HG03342 (cell line): ENCODE measurements around the gene INAFM1.
"Not testable (repeated sequence)": the region's sequence is repeated elsewhere in the genome, so short reads cannot be mapped to it uniquely, and the experiment has no call there.

Experiments
- ATAC-seq: cut with Tn5 transposase; IDR thresholded peaks from one replicate; pipeline ENCODE4 v1.9.1; 2021; ENCODE audit warnings: mild to moderate bottlenecking, moderate library complexity; ENCODE audit not compliant: unreplicated experiment

The INAFM1 gene

DNA sequence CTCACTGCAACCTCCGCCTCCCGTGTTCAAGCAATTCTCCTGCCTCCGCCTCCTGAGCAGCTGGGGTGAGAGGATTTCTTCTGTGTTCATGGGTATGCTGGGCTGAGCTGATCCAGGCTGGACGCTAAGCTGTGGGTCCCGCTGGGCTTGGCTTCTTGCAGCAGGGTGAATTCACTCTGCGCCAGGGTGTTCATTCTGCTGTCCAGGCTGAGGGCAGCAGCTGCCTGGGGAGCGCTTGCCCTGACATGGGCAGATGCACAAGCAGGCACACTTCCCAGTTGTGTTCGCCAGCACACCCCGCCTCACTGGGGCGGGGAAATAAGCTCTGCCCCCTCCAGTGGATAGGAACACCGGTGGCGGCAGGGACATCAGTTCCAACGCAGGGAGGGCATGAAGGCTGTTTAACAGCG is 7.3 kb upstream of the INAFM1 start:
- ATAC-seq = no peak

DNA sequence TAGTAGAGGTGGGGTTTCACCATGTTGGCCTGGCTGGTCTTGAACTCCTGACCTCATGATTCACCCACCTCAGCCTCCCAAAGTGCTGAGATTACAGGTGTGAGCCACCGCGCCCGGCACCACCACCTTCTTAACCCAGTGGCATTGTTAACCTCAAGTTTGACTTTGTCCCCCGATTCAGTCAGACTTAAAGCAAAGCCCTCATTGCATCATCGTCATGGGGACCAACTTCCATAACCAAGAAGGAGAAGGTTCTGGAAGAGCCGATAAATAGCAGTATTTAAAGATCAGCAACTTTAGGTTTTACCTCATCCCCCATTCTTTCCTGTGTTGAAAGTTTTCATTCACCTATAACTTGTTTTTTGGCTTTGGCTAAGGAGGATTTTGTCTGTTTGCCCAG is 6.7 kb upstream of the INAFM1 start:
- ATAC-seq = no peak

DNA sequence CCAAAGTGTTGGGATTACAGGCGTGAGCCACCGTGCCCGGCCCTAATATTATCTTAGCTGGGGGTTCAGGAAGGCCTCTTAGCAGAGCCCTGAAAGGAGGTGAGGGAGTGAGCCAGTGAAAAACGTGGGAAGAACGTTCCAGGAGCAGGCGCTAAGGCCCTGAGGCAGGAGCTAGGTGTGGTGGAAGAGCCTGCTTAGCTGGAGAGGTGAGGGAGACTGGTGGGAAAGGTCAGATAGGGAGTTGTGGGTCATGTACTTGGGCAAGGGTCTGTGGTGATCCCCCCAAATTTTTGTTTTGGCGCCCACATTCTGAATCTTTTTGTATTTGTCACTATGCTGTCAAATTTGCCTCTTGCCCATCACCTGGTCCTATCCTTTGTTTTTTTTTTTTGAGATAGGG is 5.1 kb upstream of the INAFM1 start:
- ATAC-seq = no peak

DNA sequence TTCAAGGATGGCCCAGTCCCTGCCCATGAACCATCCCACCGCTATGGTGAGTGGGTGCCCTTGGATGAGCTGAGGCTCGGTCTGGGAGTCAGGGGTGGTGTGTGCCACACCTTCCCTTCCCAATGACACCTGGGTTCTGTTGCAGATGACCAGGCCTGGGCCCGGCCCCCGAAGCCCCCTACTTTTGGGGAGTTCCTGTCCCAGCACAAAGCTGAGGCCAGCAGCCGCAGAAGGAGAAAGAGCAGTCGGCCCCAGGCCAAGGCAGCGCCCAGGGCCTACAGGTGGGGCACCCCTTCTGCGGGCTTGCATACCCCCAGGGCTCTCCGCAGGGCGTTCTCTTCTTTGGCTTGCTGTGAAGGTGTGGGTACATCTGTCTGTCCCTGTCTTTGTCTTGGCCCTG is 4.3 kb upstream of the INAFM1 start:
- no peak for ATAC-seq

DNA sequence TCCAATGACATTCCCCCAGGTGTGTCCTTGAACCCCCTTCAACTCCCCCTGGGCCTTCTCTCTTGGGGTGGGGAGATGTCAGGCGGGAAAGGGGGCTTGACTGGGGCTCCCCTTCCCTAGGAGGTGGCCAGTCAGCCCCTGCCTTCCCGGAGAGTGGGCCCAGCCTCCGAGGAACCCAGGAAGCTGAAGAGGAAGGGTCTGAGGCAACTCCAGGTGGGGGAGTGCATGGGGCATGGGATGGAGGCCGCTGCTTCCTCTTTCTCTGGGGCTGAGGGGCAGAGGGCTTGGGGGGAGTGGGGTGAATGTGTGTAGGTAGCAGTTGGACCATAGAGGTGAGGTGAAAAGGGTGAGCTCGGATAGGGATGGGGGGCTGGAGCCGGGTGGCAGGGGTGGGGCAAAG is 2.7 kb upstream of the INAFM1 start:
- no peak for ATAC-seq

DNA sequence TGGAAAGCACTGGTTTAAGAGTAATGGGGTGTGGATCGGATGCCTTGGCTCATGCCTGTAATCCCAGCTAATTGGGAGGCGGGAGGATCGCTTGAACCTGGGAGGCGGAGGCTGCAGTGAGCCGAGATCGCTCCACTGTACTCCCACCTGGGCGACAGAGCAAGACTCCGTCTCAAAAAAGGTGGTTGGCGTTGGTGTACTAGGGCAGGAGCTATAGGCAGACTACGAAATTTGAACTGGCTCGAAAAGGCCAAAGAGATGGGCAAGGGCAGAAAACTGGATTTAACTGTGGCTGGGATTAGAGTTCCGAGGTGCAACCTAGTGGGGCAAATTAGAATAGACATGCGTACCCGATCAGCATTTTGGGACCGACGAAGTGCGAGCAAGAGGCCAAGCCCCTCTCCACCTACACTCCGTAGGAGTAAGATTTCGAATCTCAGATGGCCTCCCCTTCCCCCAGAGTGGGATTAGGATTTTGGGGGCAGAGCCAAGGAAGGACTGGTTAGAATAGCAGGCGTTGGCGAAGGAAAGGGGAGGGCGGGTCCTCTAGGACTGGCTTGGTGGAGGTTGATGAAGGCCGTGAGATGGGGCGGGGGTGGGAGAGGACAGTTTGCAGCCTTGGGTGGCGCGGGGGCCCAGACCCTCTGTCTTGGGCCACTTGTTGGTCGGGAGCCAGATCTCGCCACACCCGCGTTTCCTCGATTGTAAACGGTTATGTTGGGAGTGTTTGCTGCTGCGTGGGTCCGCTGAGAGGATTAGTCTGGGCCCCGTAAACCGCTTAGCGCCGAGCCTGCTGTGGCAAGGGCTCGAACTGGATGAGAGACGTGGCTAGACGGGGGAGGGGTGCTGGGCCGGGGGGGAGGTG is 2.0 kb upstream of the INAFM1 start:
- ATAC-seq = no peak

DNA sequence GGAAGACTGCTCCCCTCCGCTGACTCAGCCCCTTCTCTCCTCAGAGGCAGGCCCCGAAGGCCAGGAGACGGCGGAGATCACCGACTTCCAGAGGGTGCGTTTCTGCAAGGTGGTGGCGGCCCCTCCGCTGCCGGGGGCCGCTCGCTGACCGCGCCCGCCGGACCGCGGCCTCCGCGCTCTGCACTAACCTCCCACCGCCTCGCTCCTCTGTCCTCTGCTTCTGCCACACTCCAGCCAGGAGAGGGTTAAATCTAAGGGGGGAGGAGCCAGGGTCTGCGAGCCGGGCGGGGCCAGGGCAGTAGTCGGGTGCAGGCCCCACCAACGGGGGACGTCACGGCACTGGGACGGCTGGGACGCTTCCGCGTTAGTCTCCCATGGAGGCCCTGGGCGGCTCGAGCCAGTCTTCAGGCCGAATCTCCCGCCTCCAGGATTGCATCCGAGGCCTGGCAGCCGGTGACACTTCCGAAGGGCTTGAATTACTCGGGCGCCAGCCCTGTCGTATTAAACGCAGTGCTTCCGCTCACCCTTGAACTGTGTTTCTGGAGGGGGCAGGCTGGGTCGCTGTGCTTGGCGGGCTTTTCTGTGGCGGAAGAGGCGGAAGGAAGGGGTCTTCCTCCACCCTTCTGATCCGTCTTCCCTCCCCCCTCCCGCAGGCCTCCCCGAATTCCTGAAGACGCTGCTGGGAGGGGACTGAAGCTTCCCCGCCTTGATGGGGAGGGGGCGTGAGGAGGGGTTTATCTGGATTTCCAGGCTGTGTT is 1.2 kb upstream of the INAFM1 start:
- ATAC-seq = peak; percentile 61

DNA sequence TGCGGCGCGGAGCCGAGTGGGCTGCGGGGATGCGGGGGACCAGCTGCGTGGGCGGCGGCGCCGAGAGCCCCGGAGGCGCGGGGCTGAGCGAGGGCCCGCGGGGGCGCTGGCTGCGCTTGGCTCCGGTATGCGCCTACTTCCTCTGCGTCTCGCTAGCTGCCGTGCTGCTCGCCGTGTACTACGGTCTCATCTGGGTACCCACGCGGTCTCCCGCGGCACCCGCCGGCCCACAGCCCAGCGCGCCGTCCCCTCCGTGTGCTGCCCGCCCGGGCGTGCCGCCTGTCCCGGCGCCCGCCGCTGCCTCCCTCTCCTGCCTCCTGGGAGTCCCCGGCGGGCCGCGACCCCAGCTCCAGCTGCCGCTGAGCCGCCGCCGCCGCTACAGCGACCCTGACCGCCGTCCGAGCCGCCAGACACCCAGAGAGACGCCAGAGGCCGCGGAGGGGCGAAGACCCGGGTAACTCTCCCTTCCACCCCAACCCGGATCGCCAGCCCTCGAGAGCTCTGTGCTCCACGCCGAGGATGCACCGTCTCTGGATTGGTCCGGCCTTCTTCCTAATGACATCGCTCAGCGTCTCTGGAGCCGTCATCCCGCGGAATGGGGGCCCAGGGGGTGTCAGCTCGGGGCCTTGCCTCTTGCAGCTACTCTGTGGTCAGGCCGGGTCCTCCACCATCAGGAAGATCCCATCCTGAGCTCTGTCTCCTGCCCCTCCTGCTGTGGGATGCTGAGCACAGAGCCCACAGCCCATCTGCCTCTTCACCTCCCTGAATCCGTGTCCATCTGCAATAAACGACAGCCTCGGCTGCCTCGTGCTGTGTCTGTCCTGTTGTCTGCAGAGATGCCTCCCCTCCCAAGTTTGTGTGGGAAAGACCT is 441 bp downstream of the INAFM1 start:
- peak; percentile 15 for ATAC-seq

DNA sequence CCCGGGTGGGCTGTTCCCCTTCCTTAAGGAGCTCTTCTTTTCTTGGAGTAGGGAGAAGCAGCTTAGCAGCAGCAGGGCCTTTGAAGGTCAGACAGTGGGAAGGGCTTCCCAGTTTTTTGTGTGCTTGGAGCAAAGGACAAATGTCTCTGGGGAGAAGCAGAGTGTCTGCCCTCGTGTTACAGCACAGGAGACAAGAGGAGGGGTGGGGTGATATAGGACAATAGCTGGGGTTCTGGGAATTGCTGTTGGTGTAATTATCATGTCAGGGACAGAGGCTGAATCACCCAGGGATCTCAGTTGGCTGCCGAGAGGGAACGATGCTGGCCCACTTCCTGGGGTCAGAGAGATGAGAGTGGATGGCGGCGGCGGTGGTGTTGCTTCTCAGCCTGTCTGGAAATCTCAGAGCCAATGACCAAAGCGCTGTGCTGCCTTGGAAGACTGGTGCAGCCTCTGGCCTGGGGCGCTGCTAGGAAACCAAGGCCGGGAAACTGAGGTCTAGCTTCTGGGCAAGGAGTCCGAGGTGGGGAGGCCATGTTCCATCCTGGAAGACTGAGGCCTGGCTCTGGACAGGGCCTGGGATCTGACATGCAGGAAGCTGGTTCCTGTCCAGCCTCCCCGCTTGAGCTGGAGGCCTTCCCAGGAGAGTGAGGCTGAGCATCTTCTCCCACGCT is 1.2 kb downstream of the INAFM1 start:
- no peak for ATAC-seq

DNA sequence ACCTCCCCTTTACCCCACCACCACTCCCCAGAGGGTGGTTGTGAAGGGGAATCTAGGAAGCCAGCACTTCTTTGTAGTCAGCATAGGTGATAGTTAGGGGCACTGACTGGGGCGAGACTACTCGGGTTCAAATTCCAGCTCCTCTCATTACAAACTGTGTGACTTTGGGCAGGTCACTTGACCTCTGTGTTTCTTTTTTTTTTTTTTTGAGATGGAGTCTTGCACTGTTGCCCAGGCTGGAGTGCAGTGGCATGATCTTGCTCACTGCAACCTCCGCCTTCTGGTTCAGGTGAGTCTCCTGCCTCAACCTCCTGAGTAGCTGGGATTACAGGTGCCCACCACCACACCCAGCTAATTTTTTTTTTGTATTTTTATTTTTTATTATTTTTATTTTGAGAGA is 1.8 kb downstream of the INAFM1 start:
- ATAC-seq = not testable (repeated sequence)

DNA sequence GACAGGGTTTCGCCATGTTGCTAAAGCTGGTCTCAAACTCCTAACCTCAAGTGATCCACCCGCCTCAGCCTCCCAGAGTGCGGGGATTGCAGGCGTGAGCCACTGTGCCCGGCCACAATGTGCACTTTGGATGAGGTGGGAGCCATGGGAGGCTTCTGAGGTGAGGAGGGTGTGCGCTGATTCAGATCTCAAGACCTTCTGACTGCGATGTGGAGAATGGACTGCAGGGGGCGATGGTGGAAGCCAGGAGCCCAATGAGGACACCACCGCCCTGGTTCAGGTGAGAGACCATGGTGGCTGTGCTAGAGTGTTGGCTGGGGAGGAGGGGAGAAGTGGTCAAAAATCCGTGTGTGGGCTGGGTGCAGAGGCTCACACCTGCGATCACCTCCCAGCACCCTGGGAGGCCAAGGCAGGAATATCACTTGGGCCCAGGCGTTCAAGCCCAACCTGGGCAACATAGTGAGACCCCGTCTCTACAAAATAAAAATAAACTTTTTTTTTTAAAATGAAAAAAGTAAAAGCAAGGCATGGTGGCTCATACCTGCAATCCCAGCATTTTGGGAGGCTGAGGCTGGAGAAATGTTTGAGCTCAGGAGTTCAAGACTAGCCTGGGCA is 5.6 kb downstream of the INAFM1 start:
- ATAC-seq = no peak

DNA sequence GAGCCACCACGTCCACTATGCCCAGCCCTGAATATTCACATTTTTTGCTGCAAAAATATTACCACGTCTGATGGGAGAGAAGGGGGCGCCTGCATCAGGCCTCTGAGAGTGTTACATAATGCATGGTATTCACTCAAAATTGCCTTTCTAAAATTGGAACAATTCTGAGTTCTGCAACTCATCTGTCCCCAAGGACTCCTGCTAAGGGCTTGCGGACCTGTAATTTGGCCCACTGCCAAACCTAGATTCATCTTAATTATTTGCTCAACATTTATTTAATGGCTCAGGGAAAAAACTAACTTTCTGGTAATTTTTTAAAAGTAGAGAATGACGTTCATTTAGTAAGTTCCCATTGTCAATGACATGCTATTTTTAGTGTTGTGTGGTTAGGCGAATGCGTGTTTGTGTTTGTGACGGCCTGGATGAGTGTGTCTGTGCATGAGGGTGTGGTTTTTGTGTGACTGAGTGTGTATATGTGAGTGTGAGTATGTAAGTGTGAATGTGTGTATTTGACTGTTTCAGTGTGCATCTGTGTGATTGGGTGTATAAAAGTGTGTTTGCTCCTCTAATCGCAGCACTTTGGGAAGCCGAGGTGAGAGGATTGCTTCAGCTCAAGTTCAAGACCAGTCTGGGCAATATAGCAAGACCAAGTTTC is 8.8 kb downstream of the INAFM1 start:
- ATAC-seq = no peak

DNA sequence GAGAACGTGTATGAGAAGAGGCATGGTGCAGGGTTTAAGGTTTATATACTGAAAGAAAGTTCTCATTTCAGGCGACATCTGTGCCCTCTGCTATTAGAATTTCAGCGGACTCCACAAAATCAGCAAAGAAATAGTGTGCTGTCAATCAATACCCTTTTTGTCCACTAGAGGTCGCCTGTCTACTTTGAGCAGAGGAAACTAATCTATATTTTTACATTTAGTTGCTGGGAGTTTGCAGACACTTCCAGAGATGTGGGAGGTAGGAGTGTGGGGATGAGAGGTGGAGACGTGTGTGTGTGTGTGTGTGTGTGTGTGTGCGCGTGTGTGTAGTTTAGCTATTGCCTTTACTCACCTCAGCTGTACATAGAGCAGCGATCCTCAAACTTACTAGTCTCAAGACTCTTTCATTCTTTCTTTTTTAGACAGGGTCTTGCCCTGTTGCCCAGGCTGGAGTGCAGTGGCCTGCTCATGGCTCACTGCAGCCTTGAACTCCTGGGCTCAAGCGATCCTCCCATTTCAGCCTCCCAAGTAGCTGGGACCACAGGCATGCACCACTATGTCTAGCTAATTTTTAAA is 9.7 kb downstream of the INAFM1 start:
- ATAC-seq = no peak

DNA sequence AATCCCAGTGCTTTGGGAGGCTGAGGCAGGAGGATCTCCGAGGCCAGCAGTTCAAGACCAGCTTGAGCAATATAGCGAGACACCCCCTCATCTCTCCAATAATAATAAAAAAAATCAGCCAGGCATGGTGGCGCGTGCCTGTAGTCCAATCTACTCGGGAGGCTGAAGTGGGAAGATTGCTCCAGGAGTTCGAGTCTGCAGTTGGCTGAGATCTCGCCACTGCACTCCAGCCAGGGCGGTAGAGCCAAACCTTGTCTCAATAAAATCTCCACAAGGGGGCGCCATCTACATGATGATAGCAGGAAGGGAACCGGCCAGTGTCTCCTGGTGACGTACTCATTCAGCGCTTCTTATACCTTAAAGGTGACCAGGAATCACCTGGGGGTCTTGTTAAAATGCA is 21.4 kb downstream of the INAFM1 start:
- no peak for ATAC-seq

DNA sequence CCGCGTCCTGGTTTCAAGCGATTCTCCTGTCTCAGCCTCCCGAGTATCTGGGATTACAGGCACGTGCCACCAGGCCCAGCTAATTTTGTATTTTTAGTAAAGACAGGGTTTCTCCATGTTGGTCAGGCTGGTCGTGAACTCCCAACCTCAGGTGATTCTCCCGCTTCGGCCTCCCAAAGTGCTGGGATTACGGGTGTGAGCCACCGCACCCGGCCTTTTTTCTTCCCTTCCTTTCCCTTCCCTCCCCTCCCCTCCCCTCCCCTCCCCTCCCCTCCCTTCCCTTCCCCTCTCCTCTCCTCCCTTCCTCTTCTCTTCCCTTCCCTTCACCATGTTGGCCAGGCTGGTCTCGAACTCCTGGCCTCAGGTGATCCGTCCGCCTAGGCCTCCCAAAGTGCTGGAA is 26.2 kb downstream of the INAFM1 start:
- not testable (repeated sequence) for ATAC-seq

DNA sequence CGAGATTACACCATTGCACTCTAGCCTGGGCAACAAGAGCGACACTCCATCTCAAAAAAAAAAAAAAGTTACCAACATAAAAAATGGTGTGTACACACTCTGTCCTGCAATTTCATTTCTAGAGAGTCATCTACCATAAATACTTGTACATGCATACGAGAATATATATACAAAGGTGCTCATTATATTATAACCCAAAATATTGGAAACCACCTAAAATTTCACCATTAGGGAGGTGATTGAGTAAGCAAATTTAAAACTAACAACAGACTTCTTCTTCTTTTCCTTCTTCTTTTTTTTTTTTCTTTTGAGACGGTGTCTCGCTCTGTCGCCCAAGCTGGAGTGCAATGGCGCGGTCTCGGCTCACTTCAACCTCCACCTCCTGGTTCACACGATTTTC is 27.6 kb downstream of the INAFM1 start:
- no peak for ATAC-seq

DNA sequence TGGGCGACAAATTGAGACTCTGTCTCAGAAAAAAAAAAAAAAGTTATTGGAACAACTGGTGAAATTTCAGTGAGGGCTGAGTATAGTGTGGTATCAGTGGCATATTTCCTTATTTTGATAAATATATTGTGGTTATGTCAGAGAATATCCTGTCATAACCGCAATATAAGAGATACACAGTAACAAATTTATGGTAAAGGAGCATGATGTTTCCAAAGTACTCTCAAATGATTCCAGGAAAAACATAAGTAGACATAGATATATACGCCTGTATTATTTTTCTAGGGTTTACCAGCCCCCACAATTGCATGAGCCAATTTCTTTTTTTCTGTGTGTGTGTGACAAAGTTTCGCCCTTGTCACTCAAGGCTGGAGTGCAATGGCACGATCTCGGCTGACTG is 29.3 kb downstream of the INAFM1 start:
- ATAC-seq = no peak

DNA sequence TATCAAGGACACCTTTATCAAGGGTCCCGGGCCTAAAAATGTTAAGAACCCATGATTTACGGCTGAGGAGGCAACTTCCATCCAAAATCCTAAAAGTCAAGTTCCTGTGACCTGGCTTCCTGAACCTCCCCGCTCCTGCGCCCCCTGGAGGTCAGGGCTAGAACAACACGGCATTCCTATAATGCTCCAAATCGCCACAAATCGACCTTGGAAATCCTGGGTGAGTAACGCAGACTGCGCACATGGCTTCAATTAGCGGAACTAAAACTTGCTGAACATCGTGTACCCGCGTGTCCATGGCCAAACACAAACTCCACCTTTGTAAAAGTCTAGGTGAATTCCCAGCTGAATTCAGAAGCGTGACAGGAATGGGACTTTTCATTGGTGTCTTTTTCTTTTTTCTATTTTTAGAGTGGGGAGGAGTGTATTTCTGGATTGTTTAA is 30.6 kb downstream of the INAFM1 start:
- no peak for ATAC-seq

DNA sequence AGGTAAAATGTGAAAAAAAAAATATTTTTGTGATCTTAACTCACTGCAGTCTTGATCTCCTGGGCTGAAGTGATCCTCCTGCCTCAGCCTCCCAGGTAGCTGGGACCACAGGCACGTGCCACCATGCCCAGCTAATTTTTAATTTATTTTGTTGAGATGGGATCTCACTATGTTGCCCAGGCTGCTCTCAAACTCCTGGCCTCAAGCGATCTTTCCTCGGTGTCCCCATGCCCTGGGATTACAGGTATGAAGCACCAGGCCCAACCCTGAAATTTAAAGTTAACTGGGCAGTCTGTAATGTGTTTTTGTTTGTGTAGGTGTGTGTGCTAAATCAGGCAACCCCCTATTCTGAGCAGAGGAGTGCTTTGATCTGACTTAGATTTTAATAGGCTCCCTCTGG is 31.6 kb downstream of the INAFM1 start:
- no peak for ATAC-seq
